Esophagus muscularis mucosa (tissue), 3 donors: ENCODE results near the gene LUC7L3.

Experiments used
- POLR2A ChIP-seq: fragments of 450-650 bp; IDR thresholded peaks from one replicate; pipeline ENCODE4 v1.6.1; 2017; ENCODE audit warnings: antibody characterized with exemption, moderate library complexity, mild to moderate bottlenecking, low read depth
- POLR2AphosphoS5 ChIP-seq, 2 donors: sonication (generic); formaldehyde crosslinking; IDR thresholded peaks; one replicate each; pipeline ENCODE4 v1.6.1; 2017; ENCODE audit warnings: antibody characterized with exemption in 2 of 2
- TF ChIP-seq, protein P1 (sequence below), 3 experiments: fragments of 200-600 bp in 2 of 3; fragments of 450-650 bp in 1 of 3; sonication (generic) in 2 of 3; IDR thresholded peaks; one replicate each; pipeline ENCODE4 v1.5.1; 2017 to 2019; ENCODE audit warnings: antibody characterized with exemption in 3 of 3, mild to moderate bottlenecking in 2 of 3, moderate library complexity in 1 of 3

DNA sequence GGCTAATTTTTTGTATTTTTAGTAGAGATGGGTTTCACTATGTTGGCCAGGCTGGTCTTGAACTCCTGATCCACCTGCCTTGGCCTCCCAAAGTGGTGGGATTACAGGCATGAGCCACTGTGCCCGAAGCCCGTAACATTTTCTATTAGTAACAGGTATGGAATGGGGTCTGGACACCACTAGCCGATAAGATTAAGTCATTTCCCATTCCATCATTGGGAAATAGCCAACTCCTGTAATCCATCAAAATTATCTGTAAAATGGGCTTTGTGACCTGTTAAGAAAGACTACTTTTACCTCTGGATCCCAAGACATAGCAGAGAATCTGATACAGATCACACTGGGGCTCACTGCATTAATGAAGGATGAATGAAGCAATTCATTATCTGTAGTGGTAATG, 3.9 kb upstream of the LUC7L3 start:
- TF ChIP-seq, protein P1, sequence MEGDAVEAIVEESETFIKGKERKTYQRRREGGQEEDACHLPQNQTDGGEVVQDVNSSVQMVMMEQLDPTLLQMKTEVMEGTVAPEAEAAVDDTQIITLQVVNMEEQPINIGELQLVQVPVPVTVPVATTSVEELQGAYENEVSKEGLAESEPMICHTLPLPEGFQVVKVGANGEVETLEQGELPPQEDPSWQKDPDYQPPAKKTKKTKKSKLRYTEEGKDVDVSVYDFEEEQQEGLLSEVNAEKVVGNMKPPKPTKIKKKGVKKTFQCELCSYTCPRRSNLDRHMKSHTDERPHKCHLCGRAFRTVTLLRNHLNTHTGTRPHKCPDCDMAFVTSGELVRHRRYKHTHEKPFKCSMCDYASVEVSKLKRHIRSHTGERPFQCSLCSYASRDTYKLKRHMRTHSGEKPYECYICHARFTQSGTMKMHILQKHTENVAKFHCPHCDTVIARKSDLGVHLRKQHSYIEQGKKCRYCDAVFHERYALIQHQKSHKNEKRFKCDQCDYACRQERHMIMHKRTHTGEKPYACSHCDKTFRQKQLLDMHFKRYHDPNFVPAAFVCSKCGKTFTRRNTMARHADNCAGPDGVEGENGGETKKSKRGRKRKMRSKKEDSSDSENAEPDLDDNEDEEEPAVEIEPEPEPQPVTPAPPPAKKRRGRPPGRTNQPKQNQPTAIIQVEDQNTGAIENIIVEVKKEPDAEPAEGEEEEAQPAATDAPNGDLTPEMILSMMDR (IDR thresholded peaks at IDR 0.05): no peak
- TF ChIP-seq POLR2AphosphoS5 (IDR thresholded peaks at IDR 0.05): no peak
- no peak for TF ChIP-seq POLR2A
